HL-60 (cell line): ENCODE measurements around the gene DHODH.
"Not testable (repeated sequence)": the region's sequence is repeated elsewhere in the genome, so short reads cannot be mapped to it uniquely, and the experiment has no call there.

Source experiments
- GABPA ChIP-seq: IDR thresholded peaks from 2 replicates; pipeline ENCODE4 v1.6.1; 2012; ENCODE audit warnings: low read depth
- POLR2AphosphoS5 ChIP-seq: IDR thresholded peaks from 2 replicates; pipeline ENCODE4 v1.6.1; 2012; ENCODE audit warnings: low read depth
- TF ChIP-seq, protein P1 (sequence below): IDR thresholded peaks from one replicate; pipeline ENCODE4 v1.5.1; 2011; ENCODE audit warnings: low read length, control low read depth, inconsistent platforms; ENCODE audit not compliant: insufficient read depth

GRCh38 chr16:72057313-72057712 lies 48.8 kb downstream of the DHODH start:
- TF ChIP-seq, protein P1, sequence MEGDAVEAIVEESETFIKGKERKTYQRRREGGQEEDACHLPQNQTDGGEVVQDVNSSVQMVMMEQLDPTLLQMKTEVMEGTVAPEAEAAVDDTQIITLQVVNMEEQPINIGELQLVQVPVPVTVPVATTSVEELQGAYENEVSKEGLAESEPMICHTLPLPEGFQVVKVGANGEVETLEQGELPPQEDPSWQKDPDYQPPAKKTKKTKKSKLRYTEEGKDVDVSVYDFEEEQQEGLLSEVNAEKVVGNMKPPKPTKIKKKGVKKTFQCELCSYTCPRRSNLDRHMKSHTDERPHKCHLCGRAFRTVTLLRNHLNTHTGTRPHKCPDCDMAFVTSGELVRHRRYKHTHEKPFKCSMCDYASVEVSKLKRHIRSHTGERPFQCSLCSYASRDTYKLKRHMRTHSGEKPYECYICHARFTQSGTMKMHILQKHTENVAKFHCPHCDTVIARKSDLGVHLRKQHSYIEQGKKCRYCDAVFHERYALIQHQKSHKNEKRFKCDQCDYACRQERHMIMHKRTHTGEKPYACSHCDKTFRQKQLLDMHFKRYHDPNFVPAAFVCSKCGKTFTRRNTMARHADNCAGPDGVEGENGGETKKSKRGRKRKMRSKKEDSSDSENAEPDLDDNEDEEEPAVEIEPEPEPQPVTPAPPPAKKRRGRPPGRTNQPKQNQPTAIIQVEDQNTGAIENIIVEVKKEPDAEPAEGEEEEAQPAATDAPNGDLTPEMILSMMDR = not testable (repeated sequence)
- not testable (repeated sequence) for TF ChIP-seq POLR2AphosphoS5, GABPA
